HuH-7.5 (cell line): ENCODE measurements around the gene IAH1.

Experiments
- DNase-seq: peaks from one replicate; pipeline ENCODE4 v3.0.0; 2011; ENCODE audit warnings: low spot score

The IAH1 gene

DNA sequence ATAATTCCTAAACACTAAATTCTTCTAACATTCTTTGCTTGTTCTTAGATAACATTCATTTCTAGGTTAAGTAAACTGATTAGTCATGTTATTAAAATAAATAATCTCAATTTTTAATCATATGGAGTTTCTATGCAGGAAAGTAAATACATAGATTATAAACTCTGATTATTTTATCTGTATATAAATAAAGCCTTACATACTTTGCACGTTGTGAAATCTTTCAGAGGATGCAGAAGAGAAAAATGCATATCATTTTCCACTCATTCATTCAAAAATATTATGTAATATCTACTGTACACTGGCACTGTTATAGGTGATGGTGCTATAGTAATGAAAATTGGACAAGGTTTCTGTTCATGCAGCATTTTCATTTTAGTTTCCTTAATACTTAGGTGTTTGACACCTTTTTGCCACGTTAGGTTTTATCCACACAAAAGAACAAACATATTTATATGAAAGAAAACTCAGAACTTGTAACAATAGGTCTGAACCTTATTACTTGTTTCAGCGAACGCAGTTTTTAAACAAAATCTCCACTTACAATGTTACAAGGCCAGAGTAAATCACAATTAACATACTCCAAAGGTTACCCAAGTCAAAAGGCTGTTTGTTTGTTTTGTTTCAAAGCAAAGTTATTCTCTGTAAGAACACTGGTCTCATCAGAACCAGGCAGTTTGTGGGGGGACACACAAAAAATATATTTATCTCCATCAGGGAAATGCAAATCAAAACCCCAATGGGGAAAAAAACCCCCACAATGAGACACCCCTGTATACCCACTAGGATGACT is 53.8 kb downstream of the IAH1 start:
- DNase-seq = no peak

DNA sequence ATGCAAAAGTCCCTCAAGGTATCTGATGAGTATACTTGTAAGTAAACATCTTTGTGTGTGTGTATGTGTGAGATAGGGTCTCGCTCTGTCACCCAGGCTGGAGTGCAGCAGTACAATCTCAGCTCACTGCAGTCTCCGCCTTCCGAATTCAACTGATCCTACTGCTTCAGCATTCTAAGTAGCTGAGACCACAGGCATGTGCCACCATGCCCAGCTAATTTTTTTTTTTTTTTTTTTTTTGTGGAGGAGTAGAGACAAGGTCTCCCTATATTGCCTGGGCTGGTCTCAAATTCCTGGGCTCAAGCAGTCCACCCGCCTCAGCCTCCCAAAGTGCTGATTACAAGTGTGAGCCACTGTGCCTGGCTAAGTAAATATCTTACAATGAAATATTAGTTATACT is 58.1 kb downstream of the IAH1 start:
- no peak for DNase-seq

DNA sequence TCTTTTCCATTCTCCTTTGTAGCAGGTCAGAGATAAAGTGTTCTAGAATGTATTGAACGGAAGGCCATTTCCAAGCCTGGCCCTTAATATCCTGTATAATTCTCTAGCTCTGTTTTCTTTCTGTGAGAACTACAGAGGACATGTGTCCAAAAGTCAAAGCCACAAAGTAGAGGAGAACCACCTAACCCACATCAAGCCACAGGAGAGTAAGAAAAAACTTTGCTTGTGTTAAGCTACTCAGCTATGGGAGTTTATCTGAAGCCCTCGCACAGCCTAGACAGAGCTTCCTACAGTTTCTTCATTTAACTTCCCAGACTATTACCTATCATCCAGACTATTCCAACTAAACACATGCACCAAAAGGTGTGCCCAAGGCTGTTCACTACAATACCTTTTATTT is 59.3 kb downstream of the IAH1 start:
- DNase-seq = no peak

DNA sequence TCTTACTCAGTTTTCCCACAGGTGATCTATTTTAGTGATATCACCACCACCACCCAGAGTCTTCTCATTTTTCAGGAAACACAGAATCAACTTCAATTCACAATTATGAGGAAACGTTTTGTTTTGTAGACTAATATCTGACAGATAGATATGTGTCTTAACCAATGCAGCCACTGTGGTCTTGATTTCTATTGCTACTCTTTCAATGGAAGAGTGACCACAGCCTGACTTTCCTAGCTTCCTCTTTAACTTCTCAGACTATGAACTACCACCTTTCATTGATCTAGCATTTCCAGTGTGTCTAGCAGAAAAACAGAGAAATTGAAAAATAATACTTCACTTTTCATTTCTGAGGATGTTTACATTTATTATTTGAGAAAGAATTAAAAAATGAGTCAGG is 60.8 kb downstream of the IAH1 start:
- DNase-seq = no peak

DNA sequence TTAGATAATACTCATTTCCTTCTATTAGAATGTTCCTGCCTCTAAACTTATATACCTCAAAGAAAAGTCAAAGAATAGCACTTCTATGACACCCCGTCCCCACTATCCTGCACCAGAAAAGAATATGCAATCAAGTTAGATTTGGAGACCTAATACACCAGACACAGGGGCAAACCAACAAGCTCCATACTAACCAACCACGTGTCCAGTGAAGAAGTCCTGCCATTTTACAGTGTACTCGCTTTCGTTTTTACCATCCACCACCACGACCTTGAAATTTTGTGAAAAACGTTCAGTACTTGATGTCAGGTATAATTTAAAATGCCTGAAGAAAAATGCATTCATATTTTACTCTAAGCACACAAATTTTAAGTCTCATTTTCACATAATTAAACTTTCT is 62.2 kb downstream of the IAH1 start:
- no peak for DNase-seq

DNA sequence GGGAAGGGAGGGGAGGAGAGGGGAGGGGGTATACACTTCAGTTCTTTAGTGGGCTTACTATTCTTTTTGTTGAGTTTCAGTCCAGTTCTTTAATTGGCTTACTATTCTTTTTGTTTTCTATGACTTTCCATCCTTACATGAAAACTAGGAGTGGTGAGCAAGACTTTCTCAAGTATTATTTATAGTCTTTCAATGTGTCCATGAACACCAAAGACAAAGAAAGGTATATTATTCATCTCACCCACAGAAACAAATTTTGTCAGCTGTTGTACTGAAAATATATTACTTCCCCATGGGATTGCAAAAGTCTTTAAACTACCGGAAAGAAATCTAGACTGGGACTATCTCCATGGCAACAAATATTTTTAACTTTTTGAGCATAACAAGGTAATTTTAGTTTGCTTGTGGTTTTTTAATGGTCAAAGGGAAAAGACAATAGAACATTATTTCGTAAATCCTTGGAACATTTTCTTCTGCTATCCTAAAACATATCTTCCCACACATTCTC is 63.7 kb downstream of the IAH1 start:
- no peak for DNase-seq
